ENCODE data around the gene INTS15.

INTS15 gene

GRCh38 chr7:6655636-6656385 is 66.0 kb downstream of the INTS15 start:
- DNase-seq (ENCODE audit: extremely low read depth in 1 of 2, low read depth in 1 of 2): no peak

- DNase-seq (ENCODE audit: extremely low read depth in 1 of 2, low read depth in 1 of 2): no peak
Observed at GRCh38 chr7:6656413-6656812, 66.6 kb downstream of the INTS15 start.
